Measurements from ENCODE around the gene HAT1.
A peak's percentile ranks its signal among the peaks of the same experiment; 100 is the strongest.
"Not testable (repeated sequence)": the region's sequence is repeated elsewhere in the genome, so short reads cannot be mapped to it uniquely, and the experiment has no call there.

Gene HAT1

GRCh38 chr2:171985076-171985475 lies 62.8 kb downstream of the HAT1 start:
- no peak for DNase-seq

GRCh38 chr2:171986778-171987177 lies 64.5 kb downstream of the HAT1 start:
- no peak for DNase-seq

GRCh38 chr2:171991027-171991426 lies 68.8 kb downstream of the HAT1 start:
- DNase-seq: no peak

GRCh38 chr2:171995586-171995985 lies 73.3 kb downstream of the HAT1 start:
- no peak for DNase-seq

GRCh38 chr2:171996021-171996420 lies 73.8 kb downstream of the HAT1 start:
- DNase-seq: no peak

GRCh38 chr2:171997031-171997430 lies 74.8 kb downstream of the HAT1 start:
- DNase-seq: not testable (repeated sequence)

- DNase-seq: no peak
Measured at GRCh38 chr2:171999161-171999560, 76.9 kb downstream of the HAT1 start.

GRCh38 chr2:171999604-172000469 lies 77.6 kb downstream of the HAT1 start, which contains the start of gene METAP1D:
Gene METAP1D, plus strand, starts transcription at chr2:171999953. Its CDS starts 17 bp downstream, at chr2:171999970.
- peak; percentile 87 for DNase-seq

GRCh38 chr2:172000696-172001361 lies 78.6 kb downstream of the HAT1 start:
- DNase-seq: no peak

- DNase-seq: no peak
Measured at GRCh38 chr2:172007372-172007771, 85.1 kb downstream of the HAT1 start.

- no peak for DNase-seq
Measured at GRCh38 chr2:172009823-172010222, 87.6 kb downstream of the HAT1 start.

- no peak for DNase-seq
Measured at GRCh38 chr2:172011812-172012575, 89.7 kb downstream of the HAT1 start.

- no peak for DNase-seq
Measured at GRCh38 chr2:172012677-172013391, 90.6 kb downstream of the HAT1 start.

- DNase-seq: no peak
Measured at GRCh38 chr2:172013396-172013795, 91.1 kb downstream of the HAT1 start.

- DNase-seq: no peak
Measured at GRCh38 chr2:172021074-172021931, 99.0 kb downstream of the HAT1 start.

- DNase-seq: no peak
Measured at GRCh38 chr2:172021955-172022354, 99.7 kb downstream of the HAT1 start.

- DNase-seq: no peak
Measured at GRCh38 chr2:172031536-172031935, 109.3 kb downstream of the HAT1 start.

All from CD4-positive, alpha-beta T cell treated with Interleukin-15 for 1 hour (primary cell).